Stimulated activated CD4-positive, alpha-beta T cell treated with anti-CD3 and anti-CD28 coated beads, Interleukin-15, amount 100 ng/mL, for 48 hours (primary cell): Measurements from ENCODE around the gene ACADSB.

Source experiments
- DNase-seq, 2 donors: peaks; one replicate each; pipeline ENCODE4 v3.0.0-alpha.2; 2020; ENCODE audit warnings: low read depth in 2 of 2

The ACADSB gene

GRCh38 chr10:123096452-123096851, 87.6 kb downstream of the ACADSB start:
- no peak for DNase-seq

GRCh38 chr10:123097039-123097438, 88.2 kb downstream of the ACADSB start:
- DNase-seq: no peak

- DNase-seq: no peak
These were observed 91.4 kb downstream of the ACADSB start for GRCh38 chr10:123100030-123100762.

GRCh38 chr10:123101872-123102271, 93.1 kb downstream of the ACADSB start:
- DNase-seq: no peak

GRCh38 chr10:123102673-123103072, 93.9 kb downstream of the ACADSB start:
- DNase-seq: no peak

- DNase-seq: no peak
These were observed 95.1 kb downstream of the ACADSB start for GRCh38 chr10:123103944-123104343.
